Non-pigmented ciliary epithelial cell (primary cell): ENCODE measurements around the gene RPH3AL.
"Not testable (repeated sequence)": the region's sequence is repeated elsewhere in the genome, so short reads cannot be mapped to it uniquely, and the experiment has no call there.

Source experiments
- DNase-seq: peaks from one replicate; pipeline ENCODE4 v3.0.0-alpha.2; 2010; ENCODE audit warnings: low read depth

Gene RPH3AL

DNA sequence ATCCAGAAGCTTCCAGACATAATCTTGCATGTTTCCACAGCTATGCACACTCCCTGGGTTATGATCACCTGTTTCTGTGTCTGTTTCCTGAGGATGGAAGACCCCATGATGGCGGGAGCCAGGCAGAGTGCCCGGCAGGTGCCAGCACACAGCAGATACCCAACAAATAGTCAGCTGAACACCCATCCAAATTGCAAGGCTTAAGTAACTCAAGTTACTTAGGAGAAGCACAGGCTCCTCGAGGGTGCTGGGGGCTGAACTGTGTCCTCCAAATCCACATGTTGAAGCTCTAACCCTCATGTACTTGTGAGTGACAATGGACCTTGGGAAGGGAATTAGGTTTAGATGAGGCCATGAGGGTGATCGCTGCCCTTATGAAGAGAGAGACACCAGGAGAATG is 91.7 kb downstream of the RPH3AL start:
- no peak for DNase-seq

DNA sequence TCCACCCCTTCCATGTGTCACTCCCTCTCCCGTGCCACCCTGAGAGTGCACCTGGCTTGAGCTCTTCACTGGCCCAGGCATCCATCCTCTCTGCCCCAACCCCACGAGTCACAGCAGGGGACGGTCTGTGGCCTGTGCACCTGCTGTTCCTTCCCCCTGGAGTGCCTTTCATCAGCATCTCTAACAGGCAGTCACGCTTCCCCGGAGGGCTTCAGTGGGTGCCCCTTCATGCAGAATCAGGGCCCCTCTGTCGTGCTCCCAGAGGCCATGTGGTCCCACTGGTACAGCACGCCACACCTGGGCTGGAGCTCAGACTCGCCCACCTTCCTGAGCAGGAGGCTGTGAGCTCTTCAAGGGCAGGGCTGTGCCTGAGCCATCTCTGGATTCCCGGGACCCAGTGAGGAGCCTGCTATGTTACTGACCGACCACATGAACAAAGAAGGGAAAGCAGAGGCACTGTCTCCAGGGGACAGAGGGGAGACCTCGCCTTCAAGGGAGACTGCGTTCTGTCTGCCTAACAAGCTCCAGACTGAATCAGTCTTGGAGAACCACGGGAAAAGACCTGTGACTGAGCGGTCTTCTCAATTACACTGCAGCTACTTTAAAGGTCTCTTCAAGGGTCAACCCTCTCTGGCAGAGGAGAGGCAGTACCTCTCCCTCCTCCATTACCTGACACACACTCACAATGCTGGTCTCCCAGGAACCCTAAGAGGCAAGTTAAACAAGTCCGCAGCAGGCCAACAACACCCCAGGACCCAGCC is 92.4 kb downstream of the RPH3AL start:
- DNase-seq, result no peak

DNA sequence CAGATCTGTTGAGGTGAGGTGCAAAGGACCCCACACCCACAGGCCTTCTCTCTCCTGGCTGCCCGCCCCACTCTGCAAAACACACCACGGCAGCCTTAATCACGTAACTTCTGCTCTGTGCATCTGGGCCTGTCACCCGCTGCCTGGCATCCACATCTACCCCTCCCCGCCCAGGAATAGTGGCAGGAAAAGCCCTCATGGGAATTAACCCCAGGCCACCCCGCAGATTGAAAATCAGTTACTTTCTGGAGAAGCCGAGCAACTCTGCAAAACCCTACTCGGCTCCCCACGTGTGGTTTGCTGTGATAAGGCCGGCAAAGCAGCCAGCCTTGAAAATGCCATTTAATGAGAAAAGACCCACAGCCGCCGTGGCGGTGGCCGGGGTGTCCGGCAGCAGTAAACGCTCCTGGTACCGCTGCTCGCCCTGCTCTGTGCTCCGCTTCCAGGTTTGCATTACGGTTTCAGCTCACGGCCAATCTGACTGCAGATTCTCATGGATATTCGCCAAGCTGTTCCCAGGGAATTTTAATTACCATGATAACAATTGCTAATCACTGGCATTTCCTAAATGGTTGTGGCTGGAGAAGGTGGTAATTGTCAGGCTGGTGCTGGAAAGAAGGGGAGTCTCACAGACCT is 93.1 kb downstream of the RPH3AL start:
- DNase-seq, result no peak

DNA sequence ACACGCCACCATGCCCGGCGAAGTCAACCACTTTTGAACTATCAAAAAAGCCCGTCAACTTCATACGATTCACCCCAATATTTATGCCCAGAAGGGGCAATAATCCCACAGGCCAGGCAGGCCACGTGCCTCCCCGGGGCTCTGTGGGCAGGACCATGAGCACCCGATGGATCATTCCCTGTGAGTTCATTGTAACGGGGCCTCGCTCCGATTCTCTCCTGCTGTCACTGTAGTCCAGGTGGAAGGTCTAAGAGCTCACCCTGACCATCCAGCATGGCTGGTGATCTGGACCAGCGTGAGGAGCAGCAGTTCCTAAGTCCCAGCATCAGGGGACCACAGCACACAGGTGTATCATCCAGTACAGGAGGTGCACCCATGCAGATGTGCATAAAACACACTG is 93.7 kb downstream of the RPH3AL start:
- DNase-seq, result no peak

DNA sequence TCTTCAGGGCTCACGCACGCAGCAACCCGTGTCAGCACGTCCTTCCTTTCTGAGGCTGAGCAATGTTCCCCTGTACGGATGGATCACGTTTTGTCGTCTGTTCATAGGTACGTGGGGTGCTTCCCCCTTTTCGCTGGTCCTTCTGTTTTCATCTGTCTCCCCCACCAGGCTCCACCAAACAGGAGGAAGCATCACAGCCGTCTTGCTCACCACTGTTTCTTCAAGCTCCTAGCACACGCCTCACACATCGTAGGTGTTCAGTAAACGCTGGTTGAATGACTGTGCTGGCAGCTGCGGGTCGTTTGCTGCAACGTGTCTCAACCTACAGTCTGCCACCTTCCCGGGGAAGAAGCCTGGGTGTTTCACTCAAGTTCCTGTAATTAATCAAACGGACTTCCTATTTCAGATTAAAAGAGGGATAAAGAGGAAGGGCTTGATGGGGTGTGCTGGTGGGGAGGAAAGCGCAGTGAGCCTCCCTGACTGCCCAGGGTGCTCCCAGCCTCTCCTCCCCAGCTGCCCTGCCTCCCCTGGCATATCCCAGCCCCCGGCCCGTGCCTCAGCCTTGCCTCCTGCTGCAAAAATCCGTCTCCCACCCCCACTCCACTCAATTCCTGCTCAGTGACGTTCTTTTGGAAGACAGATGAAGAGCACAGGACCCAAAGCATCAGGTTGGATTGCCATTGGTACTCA is 94.4 kb downstream of the RPH3AL start:
- no peak for DNase-seq

DNA sequence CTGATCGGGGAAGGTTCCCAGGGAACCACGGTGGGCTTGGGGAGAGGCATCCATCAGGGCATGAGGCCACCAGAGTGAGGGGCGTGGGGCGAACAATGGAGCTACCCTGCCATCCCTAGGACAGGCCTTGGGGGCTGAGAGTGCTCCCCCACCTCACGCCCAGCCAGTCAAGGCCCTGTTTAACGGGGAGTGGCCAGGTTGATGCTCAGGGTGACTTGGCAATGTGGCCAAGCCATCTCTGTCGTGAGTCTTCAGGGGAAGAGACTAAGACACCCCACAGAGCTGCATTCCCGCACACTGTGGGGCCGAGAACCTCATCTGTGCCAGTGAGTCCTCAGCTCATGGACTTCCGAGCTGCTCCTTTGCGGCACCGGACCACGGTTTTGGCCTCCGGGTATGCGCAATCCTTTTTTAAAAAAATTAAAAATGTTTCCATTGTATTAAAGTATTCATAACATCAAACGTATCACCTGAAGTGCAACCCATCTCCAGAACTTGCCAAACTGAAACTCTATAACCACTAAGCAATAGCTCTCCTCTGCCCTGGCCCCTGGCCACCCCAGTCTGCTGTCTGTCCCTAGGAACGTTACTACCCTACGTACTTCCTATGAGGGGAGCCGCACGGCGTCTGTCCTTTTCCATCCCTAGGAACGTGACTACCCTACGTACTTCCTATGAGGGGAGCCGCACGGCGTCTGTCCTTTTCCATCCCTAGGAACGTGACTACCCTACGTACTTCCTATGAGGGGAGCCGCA is 99.3 kb downstream of the RPH3AL start:
- DNase-seq, result no peak

DNA sequence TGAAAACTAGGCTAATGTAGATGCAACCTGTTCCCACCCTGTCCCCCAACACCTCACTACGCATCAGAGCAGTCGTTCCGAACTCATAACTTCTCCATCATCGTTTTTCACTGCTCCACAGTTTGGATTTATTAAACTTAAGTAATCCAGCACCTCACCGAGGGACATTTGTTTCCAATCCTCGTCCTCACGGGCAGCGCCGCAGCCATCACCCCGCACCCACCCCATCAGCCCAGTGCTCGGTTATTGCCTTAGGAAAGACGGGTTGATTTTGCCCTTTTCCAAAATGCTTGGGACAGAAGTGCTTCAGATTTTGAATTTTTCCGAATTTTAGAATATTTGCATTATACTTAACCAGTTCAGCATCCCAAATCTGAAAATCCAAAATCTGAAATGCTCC is 100.2 kb downstream of the RPH3AL start:
- DNase-seq, result no peak

DNA sequence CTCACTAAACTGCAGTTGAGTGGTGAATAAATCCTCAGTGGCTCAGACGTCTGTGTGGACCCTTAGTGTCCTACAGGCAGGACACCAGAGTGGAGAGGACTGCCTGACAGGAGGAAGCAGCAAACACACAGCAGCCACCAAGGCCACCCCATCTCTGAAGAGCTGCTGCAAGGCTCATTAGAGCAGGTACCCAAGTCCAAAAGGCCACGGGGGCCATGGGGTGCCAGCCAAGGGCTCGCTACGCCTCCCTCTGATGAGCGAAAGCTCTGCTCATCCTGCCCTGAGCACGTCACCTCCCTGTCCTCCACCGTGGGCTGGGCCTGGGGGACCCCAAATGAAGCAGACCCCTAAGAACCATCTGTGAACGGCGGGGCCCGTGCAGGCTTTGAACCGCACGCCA is 101.1 kb downstream of the RPH3AL start:
- no peak for DNase-seq

DNA sequence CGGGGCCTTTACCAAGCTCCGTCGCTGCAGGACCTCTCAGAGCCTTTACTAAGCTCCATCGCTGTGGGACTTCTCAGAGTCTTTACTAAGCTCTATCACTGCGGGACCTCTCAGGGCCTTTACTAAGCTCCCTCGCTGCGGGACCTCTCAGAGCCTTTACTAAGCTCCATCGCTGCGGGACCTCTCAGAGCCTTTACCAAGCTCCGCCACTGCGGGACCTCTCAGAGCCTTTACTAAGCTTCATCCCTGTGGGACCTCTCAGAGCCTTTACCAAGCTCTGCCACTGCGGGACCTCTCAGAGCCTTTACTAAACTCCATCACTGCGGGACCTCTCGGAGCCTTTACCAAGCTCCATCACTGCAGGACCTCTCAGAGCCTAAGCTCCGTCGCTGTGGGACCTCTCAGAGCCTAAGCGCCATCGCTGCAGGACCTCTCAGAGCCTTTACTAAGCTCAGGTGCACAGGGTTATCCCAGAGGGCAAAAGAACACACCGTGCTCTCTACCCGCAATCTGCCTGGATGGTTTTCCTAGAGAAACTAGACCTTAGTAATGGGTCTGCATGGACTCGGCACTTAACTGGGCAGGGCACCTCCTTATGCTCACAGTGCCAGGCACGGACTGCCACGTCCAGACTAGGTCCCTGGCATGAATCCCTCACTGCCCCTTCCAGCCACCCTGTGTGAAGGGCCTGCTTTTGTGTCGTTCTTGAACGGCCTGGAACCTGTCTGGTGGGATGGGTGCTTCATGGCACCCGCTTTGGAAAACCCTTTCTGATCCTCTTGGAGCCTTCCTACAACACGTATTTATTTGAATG is 101.9 kb downstream of the RPH3AL start:
- no peak for DNase-seq

DNA sequence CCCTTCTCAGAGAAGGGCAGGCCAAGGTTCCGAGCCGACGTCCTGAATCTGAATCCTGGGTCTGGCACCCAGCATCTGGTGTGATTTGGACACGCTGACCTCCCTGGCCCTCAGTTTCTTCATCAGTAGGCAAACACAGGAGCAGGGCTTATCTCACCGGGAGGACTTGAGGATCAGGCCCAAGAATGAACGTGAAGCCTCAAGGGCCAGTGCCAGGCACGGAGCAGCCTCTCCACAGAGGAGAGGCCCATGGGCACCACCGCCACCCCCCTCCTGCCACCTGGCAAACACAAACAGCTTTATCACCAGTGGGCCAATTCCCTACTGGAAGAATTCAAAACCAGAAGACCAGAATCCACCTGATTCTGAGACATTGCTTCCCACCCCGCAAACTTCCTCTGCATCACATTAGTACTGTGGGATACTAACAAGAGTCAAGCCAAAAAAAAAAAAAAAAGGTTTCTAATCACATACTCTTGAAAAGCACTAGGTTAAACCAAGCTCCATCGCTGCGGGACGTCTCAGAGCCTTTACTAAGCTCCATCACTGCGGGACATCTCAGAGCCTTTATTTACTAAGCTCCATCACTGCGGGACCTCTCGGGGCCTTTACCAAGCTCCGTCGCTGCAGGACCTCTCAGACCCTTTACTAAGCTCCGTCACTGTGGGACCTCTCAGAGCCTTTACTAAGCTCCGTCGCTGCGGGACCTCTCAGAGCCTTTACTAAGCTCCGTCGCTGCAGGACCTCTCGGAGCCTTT is 103.2 kb downstream of the RPH3AL start:
- DNase-seq, result no peak

DNA sequence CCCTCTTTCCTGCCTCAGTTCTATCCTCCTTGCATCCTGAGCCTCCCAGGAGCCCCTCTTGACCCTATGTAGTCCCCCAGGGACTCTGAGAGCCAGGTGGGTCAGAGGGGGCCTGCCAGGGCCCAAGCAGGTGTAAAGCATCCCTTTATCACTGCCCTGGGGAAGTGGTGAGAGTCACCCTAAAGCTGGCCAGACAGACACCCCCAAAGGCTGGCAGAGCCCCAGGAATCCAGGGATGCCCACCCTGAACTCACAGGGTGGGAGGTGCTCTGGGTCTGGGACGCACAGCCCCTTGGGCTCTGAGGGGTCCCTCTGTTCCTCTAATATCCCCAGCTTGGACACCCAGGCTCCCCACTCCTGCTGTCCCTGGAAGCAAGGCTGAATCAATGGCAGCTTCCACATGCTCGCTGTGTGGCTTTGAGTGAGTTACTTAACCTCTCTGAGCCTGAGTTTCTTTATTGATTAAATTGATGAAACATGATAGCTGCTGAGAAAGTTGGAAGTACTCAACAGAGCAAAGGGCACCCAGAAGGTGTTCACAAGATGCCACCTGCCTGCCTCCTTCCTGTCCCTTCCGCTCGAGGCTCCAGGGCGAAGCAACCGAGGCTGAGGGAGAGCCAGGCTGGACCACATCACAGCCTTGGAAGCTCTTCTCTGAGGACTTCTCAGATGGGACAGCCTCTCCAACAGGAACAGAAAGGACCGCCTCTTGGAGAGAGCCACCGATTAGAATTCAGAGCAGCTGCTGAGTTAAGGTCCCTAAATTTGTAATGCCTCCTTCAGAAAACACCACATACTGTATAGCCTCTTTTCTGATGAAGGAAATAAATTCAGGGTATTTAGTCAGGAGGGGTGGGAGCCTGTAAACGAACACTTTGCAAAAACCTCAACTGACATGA is 104.0 kb downstream of the RPH3AL start:
- DNase-seq, result no peak

DNA sequence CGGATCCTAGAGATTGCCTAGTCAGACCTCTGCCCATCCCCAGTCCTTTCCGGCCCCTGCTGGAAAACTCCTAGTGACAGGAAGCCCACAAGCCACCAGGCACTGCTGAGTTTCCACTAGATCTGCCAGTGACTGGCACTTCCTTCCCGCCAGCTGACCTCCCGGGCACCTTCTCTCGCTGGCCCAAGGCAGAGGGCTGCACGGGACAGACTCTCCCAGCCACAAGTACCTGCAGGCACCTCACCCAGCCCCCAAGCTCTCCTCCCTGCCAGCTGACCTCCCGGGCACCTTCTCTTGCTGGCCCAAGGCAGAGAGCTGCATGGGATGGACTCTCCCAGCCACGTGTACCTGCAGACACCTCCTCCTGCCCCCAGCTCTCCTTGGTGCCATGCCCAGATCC is 104.8 kb downstream of the RPH3AL start:
- DNase-seq, result no peak

DNA sequence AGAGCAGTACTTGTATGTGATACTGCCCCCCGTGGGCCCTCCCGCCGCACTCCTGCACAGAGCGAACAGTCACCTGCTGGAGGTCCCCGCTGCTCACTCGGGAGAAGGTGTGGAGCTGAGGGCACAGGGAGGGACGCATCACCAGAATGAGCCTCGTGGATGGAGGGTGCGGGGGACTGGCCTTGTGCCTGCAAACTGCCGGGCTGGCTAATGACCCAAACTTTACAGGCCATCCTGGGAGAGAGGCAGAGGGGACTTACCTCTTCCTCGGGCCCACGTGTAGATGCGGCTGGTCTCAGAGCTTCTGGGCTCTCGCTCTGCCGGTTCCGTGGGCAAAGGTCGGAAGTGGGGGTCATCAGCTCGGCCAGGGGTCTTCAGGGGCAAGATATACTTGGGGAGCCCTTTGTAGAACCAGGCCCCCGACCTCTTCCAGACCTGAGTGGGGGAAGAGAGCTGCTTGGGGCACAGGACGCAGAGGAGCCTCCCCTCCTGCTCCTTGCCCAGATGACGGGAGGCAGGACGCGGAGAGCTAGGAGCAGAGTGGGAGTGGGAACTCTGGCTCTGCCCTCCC is 105.7 kb downstream of the RPH3AL start:
- DNase-seq, result no peak

DNA sequence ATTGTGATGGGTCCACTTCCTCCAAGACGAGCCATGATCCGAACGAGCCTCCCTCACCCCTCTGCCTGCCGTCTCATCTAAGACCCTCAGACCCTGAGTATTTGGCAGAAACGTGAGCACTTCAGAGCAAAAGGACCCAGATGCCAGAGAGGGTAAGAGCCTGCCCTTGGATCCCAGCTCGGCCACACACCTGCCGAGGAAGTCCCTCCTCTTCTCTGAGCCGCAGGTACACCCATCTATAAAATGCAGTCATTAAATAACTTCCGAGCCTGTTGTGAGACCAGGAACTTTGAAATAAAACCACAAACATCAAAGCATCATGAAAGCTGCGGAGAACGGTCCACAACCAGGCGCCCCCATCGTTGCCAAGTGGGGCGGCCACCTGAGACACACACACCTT is 106.4 kb downstream of the RPH3AL start:
- DNase-seq, result no peak

DNA sequence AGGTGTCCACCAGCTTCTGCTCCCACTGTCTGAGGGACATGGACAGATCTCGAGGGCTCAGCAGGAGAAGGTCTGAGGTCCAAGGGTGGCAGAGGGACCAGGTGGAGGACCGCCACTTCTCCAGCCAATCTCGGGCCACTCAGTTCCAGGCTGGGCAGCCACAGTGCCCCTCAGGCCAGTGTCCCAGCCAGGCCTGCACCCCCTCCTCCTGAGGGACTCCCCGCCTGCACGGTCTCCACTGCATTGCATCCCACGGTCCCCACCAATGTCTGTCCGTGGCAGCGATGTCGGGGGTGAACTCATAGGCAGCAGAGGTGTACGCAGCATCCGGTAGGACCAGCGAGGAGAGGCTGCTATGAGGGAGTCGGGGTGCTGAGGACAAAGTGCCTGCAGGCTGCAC is 107.0 kb downstream of the RPH3AL start:
- DNase-seq, result no peak

DNA sequence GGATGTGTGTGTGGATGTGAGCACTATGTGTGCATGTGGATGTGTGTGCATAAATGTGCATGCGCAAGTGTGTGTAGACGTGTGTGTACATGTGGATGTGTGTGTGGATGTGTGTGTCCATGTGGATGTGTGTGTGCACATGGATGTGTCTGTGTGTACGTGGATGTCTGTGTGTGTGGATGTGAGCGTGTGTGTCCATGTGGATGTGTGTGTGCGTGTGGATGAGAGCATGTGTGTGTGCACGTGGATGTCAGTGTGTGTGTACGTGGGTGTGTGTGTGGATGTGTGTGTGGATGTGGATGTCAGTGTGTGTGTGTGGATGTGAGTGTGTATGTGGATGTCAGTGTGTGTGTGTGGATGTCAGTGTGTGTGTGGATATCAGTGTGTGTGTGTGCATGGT is 107.6 kb downstream of the RPH3AL start:
- DNase-seq, result no peak

DNA sequence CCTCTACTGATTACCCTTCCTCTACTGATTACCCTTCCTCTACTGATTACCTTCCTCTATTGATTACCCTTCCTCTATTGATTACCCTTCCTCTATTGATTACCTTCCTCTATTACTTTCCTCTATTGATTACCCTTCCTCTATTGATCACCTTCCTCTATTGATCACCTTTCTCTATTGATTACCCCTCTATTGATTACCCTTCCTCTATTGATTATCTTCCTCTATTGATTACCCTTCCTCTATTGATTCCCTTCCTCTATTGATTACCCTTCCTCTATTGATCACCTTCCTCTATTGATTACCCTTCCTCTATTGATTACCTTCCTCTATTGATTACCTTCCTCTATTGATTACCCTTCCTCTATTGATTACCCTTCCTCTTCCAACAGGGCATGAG is 108.7 kb downstream of the RPH3AL start:
- DNase-seq, result not testable (repeated sequence)

DNA sequence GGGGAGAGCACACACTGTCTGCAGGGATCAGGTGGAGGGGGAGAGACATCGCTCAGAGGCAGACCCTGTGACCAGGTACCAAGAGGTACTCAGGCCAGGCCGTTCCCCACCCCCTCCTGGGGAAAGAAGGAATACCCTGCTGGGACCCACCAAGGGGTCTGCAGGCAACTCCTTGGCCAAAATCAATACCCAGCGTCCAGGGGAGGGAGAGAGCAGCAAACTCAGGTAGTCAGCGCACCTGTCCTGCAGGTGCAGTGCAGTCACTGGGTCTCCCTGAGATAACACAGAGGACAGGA is 113.7 kb downstream of the RPH3AL start:
- no peak for DNase-seq

DNA sequence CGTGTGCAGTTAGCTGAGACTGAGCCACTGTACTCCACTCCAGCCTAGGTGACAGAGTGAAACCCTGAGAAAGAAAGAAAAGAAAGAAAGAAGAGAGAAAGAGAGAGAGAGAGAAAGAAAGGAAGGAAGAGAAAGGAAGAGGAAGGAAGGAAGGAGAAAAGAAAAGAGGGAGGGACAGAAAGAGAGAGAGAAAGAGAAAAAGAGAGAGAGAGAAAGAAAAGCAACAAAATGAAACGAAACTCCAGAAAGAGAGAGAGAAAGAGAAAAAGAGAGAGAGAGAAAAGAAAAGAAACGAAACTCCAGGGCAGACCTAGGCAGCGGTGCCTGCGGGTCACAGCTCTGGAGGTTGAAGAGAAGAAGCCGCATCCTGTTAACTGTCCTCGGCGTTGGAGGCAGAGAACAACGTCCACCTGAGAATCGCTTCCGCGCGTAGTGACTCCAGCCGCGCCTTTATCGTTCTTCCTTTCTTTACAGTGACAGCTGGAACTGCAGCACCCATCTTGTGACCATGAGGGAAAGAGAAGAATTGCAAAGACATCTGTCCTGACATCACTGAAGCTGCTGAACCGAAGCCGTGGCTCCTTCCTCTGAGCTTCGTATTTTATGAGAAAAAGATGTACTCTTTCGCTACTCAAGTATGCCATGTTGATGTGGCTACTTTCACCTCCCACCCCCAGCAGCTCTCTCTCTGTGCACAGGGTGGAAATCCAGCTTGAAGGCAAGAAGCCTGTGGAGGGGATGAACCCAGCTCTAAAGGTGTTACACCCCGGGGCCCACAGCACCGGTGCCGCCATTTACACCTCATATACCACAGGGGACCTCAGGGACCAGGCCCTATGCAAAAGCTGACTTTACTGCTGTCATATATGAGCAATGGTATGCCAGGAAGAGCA is 114.3 kb downstream of the RPH3AL start:
- DNase-seq, result no peak
